GM18868 (cell line): ENCODE measurements around the gene AUTS2.

ENCODE experiments used
- ATAC-seq: cut with Tn5 transposase; IDR thresholded peaks from one replicate; pipeline ENCODE4 v1.9.1; 2021; ENCODE audit warnings: mild to moderate bottlenecking, moderate library complexity; ENCODE audit not compliant: unreplicated experiment

The AUTS2 gene

GRCh38 chr7:70573071-70573661 is 974.9 kb downstream of the AUTS2 start:
- ATAC-seq: no peak

DNA sequence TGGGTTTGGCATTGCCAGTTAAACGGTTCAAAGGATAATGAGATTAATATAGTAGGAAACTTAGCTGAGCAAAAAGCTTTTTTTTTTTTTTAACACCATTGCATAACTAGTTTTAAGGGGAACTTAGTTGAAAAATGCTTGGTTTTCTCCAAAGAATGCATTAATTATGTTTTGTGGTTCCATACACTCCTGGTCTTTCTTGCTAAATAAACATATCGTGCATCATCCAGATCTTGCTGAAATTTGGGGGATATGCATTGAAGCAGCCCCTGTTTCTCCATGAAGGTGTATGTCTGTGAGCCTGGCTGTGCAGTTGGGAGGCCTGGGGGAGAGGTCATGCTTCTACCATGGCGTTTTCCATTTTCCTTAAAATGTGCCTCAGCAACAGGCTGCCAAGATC is 975.4 kb downstream of the AUTS2 start:
- ATAC-seq: no peak

DNA sequence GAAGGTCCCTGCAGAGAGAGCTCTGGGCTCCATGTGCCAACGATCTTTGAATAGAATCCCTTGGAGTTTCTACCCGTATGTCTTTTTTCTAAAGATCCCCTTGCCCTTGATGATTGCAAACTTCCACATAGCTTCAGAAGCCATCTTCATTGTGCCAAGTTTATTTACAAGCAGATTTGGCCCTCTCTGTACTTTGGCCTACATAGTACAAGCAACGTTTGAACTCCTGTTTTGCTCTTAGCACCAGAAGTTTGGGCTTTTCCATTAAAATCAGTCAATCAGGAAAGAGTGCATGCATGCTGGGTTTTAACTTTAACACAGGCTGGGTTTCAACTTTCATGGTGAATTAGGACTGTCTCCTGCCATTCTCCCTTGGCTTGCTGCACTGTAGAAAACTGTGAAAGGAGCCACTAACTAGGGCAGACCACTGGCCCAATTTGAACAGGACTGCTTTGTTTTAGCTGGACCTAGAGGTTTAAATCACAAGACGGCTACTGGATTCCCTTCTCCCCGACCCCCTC is 976.1 kb downstream of the AUTS2 start:
- no peak for ATAC-seq

GRCh38 chr7:70574970-70575799 is 976.9 kb downstream of the AUTS2 start:
- ATAC-seq: no peak

- no peak for ATAC-seq
Observed at GRCh38 chr7:70577078-70577477, 978.8 kb downstream of the AUTS2 start.

DNA sequence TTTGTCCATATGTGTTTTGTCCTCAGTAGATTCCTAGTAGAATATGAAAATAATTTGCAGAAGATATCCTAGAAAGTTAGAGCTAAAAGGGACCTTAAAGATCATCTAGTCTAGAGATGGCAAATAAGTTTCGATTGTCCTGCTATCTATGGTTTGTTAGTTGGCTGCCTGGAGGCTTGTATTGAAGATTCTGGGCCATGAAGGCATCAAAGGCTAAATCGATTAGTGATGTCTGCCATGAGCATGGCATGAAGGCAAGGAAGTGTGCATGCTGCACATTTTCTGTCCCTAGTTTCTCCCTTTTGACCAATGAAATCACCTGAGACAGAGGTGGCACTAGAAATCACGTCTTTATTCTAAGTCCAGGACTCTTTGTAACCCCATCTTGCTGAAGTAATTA is 979.9 kb downstream of the AUTS2 start:
- no peak for ATAC-seq

- ATAC-seq: no peak
Observed at GRCh38 chr7:70579397-70580097, 981.3 kb downstream of the AUTS2 start.

DNA sequence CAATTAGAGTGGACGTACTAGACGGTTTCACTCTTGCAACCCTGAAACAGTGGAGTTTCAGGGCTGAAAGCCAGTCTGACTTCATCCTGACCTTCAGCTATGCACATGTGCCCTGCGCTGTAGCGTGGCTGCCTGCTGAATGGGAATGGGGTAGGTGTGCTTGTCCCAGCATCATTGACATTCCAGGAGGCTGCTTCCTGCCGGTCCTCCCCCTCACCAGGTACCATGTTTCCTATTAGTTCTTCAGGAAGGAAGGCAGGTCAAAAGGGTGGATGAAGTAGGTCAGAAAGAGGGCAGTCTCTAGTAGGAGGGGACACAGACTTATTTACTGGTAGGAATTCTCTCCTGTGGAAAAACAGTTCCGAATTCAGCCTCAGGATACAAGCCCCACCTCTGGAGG is 981.9 kb downstream of the AUTS2 start:
- ATAC-seq: no peak

DNA sequence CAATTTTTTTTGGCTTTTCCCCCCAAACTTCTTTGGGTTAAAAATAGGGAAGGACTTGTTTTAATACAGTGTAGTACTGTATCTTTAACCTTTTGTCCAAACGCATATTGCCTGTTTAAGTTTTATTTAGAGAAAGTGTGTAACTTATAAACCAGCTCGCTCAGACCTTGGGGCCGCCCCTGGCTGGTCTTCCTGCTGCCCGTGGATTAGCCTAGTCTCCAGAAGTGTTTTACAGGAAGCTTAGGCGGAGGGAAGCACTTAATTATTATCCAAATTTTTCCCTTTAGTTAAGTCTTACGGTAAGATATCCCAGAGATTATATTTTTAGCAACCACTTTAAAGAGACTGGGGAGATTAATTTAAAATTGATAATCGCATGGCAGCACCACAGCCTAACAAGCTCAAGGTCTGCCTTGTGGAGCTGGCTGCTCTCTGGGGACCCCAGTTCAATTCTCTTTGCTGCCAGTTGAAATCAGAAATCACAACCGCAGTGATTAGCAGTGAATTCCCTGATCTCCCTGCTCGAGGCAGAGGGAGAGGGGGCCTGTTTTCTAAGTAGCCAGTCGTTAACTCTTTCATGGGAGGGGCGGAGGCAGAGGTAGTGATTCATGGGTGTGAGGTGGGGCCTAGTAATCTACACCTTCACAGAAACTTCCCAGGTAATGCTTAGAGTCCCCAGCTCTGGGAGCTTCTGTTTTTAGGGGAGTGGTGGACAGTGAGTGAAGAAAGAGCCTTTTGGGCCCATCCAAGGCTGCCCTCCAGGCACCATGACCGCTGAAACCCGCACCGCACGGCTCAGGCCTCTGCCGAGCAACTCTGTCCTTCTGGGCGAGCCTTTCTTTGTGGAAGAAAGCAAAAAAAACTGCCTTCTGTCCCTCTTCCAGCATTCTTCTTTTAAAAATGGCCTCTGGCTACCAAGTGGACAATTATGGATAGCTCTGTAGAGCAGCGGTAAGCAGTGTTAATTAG is 984.9 kb downstream of the AUTS2 start:
- ATAC-seq: no peak

DNA sequence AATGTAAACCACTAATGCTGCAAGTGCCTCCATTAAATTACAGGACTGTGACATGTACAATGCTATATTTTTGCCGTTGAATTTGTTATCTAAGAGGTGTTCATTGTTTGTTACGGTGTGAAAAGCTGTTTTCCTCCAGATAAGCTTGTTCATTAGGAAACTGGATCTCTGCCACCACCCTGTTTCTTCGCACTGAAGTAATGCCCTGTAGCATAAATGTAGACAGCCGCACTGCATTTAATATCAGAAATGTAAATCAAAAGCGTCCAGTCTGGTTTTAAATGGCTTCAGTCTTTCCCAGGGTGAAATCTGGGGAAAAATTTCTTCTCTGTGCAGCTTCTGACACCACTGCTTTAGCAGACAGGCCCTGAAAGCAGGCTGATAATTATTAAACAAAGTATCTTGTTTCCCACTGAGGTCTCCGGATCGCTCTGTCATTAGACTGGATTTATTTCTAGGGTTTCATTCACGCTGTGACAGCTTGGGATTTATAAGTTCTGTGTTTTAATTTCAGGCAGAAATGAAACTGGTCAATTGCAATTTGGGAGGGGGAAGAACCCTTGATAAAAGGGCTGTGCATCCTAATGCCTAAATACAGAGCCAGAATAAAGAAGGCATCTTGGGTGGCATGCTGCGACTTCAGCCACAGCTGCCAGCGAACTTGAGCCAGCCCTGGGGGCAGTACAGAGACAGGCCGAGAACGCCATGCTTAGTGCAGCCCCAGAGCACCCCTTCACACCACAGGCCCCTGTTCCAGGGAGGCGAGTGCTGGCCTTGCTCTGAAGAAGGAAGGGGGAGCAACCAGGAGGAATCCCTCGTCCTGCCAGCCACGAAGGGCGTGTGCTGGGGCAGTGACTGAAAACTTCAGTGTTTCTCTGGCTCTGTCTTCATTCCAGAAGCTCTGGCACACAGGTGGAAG is 985.9 kb downstream of the AUTS2 start:
- no peak for ATAC-seq

DNA sequence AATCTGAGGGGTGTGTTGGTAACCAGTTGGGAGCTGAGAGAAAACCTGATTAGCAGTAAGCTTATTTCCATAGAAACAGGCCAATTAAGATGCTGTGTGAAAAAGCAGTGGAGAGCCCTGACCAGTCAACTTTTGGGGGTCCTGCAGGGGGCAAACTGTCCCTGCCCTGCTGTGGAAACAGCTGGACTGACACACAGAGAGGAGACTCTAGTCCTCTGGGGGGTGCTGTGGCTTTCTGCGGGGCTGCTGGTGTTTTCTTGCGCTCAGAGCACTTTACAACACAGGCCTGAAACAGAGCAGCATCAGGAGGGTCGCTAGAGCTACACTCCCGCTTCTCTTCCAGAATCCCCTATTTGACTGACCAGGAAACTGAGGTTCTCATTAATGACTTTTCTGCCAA is 986.8 kb downstream of the AUTS2 start:
- no peak for ATAC-seq

DNA sequence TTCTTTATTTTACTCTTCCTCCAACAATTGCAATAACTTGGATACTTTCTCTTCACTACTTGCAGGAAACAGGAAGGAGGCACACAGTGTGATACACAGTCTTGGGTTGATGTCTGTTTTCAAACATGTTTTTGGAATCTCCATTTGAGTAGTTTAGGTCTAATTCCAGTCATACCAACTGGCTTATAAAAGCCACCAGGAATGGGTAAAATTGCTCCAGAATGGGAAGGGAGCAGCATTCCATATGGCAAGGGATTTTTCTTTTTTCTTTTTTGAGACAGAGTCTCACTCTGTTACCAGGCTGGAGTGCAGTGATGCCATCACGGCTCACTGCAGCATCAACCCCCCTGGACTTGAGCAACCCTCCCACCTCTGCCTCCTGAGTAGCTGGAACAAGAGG is 988.5 kb downstream of the AUTS2 start:
- no peak for ATAC-seq

- ATAC-seq: no peak
Observed at GRCh38 chr7:70587739-70588138, 989.5 kb downstream of the AUTS2 start.

- no peak for ATAC-seq
Observed at GRCh38 chr7:70588191-70588921, 990.1 kb downstream of the AUTS2 start.

DNA sequence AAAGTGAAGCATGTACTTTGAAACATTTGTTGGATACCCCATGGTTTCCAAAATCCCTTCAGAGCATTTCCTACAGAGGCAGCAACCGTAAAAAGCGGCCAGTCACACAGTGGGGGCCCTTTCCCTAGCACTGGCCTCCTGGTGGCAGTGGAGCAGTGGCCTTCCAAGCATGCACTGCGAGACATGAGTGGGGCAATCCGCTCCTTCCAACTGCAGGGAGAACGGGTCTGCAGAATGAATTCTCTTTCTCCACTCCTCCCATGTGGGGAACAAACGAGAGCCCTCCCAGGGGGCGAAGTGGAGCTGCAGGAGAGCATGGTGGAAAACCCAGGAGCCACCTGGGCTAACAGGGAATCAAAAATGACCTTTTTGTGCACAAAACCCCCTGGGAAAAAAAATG is 990.7 kb downstream of the AUTS2 start:
- ATAC-seq: no peak

DNA sequence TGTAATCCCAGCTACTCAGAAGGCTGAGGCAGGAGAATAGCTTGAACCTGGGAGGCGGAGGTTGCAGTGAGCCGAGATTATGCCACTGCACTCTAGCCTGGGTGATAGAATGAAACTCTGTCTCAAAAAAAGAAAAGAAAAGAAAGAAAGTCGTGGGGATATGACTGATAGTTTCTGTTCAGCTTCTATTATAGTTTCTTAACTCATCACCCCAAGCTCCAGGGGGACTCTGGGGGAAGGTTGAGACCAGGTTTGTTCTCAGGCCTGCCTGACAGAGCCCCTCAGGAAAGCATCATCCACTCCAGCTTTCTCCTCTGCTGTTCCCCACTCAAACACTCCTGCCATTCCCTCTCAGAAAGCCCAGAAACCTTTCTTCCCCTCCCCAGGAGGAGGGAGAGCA is 991.3 kb downstream of the AUTS2 start:
- ATAC-seq: peak; percentile 69

GRCh38 chr7:70590126-70590854 is 992.0 kb downstream of the AUTS2 start:
- ATAC-seq: peak; percentile 63

GRCh38 chr7:70591643-70592042 is 993.4 kb downstream of the AUTS2 start:
- ATAC-seq: no peak
